ENCODE measurements around the gene TTI1.

TTI1 gene

DNA sequence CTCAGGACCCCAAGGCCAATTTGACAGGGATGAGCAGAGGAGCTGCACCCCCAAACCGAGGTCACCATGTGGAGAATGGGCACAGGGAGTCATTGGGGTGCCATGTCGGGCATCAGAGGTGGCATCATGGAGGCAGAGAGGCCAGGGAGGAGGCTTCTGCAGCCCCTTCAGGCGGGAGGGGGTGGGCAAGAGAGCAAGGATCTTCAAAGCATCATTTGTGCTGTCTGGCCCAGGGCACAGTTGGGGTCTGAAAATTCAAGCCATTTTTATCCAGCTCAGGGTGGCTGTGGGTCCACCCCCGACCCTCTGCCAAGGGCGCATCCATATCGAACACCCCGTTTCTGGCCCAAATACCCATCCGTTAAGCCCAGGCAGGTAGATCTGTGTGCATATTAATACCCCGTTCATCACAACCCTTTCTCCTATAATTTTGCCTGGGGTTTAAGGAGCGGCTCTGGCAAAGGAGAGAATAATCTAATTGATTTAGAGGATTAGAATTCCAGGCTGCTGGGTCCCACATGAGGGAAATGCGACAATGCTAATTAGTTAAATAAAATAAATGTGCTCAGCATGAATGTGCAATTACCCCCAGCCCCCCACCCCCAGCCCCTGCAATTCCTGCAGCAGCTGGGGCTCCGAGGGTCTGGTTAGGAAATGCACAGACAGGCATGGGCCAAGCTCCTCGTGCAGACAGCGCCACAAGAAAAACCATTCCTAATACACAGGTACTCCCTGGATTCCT is 98.5 kb downstream of the TTI1 start:
- DNase-seq = no peak

DNA sequence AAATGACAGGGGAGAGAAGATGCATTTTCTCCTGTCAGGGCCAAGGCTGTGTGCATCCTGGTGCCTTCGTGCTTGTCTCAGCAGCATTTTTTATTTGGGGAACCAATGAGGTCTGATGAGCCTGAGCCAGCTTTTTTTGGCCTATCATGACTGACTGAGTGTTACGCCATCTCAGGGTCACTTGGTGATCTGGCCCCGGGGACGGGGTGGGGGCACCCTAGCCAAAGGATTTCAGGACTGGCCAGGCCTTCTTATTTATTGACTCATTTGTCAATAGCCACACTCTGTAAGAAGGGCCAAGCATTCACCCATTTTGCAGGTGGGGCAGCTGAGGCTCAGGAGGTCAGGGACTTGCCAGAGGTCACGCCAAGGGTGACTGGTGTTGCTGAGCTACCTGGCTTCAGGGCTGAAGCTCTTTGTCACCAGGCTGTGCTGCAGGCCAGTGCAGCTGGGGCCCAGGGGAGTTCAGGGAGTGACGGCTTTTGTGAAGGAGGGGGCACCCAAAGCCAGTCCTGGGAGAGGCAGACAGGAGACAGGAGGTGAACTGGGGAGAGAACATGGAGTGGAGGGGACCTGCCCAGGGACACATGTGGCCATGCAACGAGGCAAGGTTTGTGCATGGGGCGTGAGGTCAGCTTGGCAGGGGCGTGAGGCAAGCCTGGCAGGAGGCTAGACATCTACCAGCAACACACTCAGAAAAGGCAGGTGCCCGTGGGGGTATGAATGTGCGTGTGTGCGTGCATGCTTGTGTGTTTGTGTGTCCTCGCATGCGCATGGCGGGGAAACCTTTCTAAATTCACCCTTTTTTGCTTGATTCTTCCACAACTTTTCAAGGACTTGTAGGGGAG is 99.2 kb downstream of the TTI1 start:
- no peak for DNase-seq

Measured in AML-193 (cell line).